WERI-Rb-1 (cell line): ENCODE data around the gene TUBB3.
"Not testable (repeated sequence)": the region's sequence is repeated elsewhere in the genome, so short reads cannot be mapped to it uniquely, and the experiment has no call there.

Experiments used
- DNase-seq: peaks from one replicate; pipeline ENCODE4 v3.0.0-alpha.2; 2020
- H3K27ac ChIP-seq: fragments of 250-450 bp; sonication (Bioruptor Pico); 2 replicates; pipeline ENCODE4 v1.5.1; 2020; ENCODE audit warnings: mild to moderate bottlenecking, moderate library complexity
- H3K27me3 ChIP-seq: fragments of 250-450 bp; sonication (Bioruptor Pico); 2 replicates; pipeline ENCODE4 v1.5.1; 2021; ENCODE audit warnings: mild to moderate bottlenecking, low read depth, moderate library complexity; ENCODE audit not compliant: insufficient read depth, severe bottlenecking
- H3K36me3 ChIP-seq: fragments of 250-450 bp; sonication (Bioruptor Pico); 2 replicates; pipeline ENCODE4 v1.5.1; 2020; ENCODE audit warnings: mild to moderate bottlenecking, moderate library complexity
- H3K4me3 ChIP-seq: 2 replicates; pipeline ENCODE4 v1.5.1; 2011; ENCODE audit warnings: low read depth, mild to moderate bottlenecking, control low read depth, low read length
- H3K9me3 ChIP-seq: fragments of 250-450 bp; sonication (Bioruptor Pico); 2 replicates; pipeline ENCODE4 v1.5.1; 2021; ENCODE audit warnings: mild to moderate bottlenecking, moderate library complexity; ENCODE audit not compliant: severe bottlenecking
- CTCF ChIP-seq: IDR thresholded peaks from 2 replicates; pipeline ENCODE4 v1.5.1; 2011; ENCODE audit warnings: low read depth, mild to moderate bottlenecking, control low read depth, inconsistent platforms, low read length

TUBB3 gene

DNA sequence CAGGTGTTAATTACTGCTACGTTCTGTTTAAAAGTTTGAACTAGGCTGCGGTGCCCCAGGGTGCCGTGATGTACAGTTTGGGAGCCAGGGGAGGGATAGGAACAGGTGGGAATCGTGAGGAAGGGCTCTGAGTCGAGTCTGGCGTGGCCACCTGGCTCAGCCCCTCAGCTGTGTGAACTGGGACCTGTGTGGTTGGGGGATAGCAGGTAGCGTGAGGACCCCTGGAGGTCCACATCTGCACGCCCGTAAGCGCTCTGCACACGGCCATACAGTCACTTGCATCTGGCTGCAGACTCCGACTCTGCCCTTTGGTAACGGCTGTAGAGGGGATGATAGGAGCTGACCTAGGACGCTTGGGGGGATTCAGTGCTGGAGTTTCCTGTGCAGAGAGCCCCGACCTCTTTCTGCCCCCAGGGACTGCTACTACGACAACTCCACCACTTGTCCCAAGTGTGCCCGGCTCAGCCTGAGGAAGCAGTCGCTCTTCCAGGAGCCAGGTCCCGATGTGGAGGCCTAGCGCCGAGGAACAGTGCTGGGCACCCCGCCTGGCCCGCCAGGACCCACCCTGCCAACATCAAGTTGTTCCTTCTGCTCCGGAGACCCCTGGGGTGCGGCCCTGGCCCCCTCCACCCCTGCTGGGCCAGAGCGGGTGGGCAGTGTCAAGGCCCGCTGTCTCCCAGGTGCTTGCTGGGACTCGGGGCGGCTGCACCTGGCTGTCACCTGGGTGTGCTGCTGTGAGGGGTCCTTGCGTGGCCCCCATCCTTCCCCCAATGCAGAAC lies 42.5 kb downstream of the TUBB3 start:
- no peak for TF ChIP-seq CTCF
- H3K36me3 ChIP-seq = no peaks in the 10 kb centered on the region
- no peak overlapping the region for H3K27ac ChIP-seq
- H3K9me3 ChIP-seq = no peaks in the 10 kb centered on the region
- no peaks in the 10 kb centered on the region for H3K27me3 ChIP-seq
- H3K4me3 ChIP-seq = no peak overlapping the region
- DNase-seq = no peak

DNA sequence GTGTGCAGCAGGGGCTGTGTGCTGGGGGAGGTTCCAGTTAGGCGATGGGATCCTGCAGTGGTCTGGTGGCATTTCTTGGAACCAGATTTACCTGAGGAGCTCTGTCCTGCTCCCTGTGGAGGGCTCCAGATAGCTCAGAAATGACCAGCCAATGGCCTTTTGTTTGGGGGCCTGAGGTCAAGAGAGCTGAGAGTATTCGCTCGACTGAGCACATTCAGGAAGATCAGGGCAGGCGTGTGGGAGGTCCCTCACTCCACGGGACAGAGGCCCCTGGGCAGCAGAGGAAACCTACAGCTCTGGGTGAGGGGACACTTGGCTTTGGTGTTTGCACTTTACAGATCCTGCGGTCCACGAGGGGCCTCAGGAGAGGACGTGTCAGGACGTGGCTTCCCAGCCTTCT lies 43.6 kb downstream of the TUBB3 start:
- Histone ChIP-seq H3K4me3 (no peak overlapping the region), H3K36me3 (no peaks in the 10 kb centered on the region), H3K9me3 (no peaks in the 10 kb centered on the region), H3K27me3 (no peaks in the 10 kb centered on the region), H3K27ac (no peak overlapping the region)
- no peak for DNase-seq
- TF ChIP-seq CTCF = no peak

GRCh38 chr16:89967436-89967835 lies 44.3 kb downstream of the TUBB3 start:
- DNase-seq, H3K36me3 ChIP-seq, H3K9me3 ChIP-seq, H3K4me3 ChIP-seq, H3K27me3 ChIP-seq, H3K27ac ChIP-seq: not testable (repeated sequence)

- H3K9me3 ChIP-seq, H3K27me3 ChIP-seq, H3K4me3 ChIP-seq, H3K27ac ChIP-seq, DNase-seq, H3K36me3 ChIP-seq: not testable (repeated sequence)
Observed at GRCh38 chr16:89968074-89968473, 44.9 kb downstream of the TUBB3 start.

DNA sequence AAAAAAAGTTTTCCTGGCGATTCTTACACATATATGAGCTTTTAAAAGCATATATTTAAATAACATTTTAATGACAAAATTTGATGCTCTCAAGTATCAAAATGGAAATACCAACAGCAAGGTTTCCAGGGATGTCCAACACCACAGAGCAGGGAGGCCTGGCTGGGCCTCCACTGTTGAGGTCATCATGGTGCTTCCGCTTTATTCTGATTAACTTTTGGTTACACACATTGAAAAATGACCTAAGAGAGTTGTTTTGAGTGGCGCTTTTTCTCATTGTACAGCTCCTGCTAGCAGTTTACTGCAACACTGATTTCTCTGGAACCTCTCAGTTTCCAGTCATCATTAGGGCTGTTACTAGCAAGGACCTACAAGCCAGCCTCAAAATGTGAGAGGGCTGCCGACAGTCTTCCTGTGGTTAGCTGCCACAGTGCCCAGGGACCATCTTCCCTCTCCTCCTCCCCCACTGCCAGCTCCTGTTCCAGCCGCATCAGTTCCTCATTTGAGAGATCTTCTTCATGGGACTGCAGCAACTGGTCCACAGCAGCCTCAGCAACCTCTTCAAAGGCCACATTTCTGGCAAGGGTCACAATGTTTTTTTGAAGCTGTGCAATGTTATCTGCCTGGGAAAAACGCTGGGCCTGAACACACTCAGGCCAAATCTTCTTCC lies 46.7 kb downstream of the TUBB3 start:
- Histone ChIP-seq H3K9me3 (peaks cover 3% of the 10 kb centered on the region), H3K27me3 (no peaks in the 10 kb centered on the region), H3K4me3 (no peak overlapping the region), H3K27ac (no peak overlapping the region), H3K36me3 (no peaks in the 10 kb centered on the region)
- no peak for TF ChIP-seq CTCF
- DNase-seq = no peak

- peak overlapping the region; percentile 26 for H3K4me3 ChIP-seq
- H3K36me3 ChIP-seq = no peaks in the 10 kb centered on the region
- DNase-seq = no peak
- no peaks in the 10 kb centered on the region for H3K27me3 ChIP-seq
- TF ChIP-seq CTCF = no peak
- H3K27ac ChIP-seq = peak overlapping the region; percentile 98
- peaks cover 3% of the 10 kb centered on the region for H3K9me3 ChIP-seq
Observed at GRCh38 chr16:89971495-89972243, 48.5 kb downstream of the TUBB3 start.
